HepG2 (cell line): ENCODE results near the gene NUDT8. TPM values are rescaled to one million over a fixed set of nuclear protein-coding genes. Genes with fewer than 3 reads are reported as not detected.

Experiments used
- CCDC6 ChIP-seq: sonication (generic); formaldehyde crosslinking; IDR thresholded peaks from 2 replicates; pipeline ENCODE4 v1.8.1; 2022; ENCODE audit warnings: mild to moderate bottlenecking, missing genetic modification reagents, moderate library complexity
- FOXP1 ChIP-seq, 2 experiments: fragments of 450-650 bp in 1 of 2; IDR thresholded peaks; 2 replicates each; pipeline ENCODE4 v1.6.1; 2017 to 2018; ENCODE audit warnings: antibody characterized with exemption in 1 of 2
- GATA4 ChIP-seq: sonication (generic); IDR thresholded peaks from 2 replicates; pipeline ENCODE4 v1.6.1; 2016; ENCODE audit warnings: antibody characterized with exemption, low read depth, borderline replicate concordance
- HOXD1 ChIP-seq: sonication (generic); formaldehyde crosslinking; IDR thresholded peaks from 2 replicates; pipeline ENCODE4 v1.5.0; 2020; ENCODE audit warnings: missing genetic modification reagents
- IRF1 ChIP-seq: sonication (generic); formaldehyde crosslinking; IDR thresholded peaks from 2 replicates; pipeline ENCODE4 v1.4.0; 2020; ENCODE audit warnings: low read depth, mild to moderate bottlenecking, missing genetic modification reagents
- ISX ChIP-seq: sonication (generic); formaldehyde crosslinking; conservative IDR thresholded peaks from 2 replicates; pipeline ENCODE4 v1.5.0; 2020; ENCODE audit warnings: missing genetic modification reagents
- JDP2 ChIP-seq: sonication (generic); formaldehyde crosslinking; IDR thresholded peaks from 2 replicates; pipeline ENCODE4 v1.8.1; 2022; ENCODE audit warnings: missing genetic modification reagents, borderline replicate concordance
- JUND ChIP-seq: sonication (generic); formaldehyde crosslinking; IDR thresholded peaks from 2 replicates; pipeline ENCODE4 v1.8.0; 2022; ENCODE audit warnings: mild to moderate bottlenecking, missing genetic modification reagents
- KMT2A ChIP-seq: sonication (generic); formaldehyde crosslinking; IDR thresholded peaks from 2 replicates; pipeline ENCODE4 v1.4.0; 2020; ENCODE audit warnings: missing genetic modification reagents
- MBNL3 ChIP-seq: fragments of 250-450 bp; sonication (Bioruptor Pico); conservative IDR thresholded peaks from 2 replicates; pipeline ENCODE4 v1.8.0; 2022; ENCODE audit warnings: mild to moderate bottlenecking, inconsistent platforms
- MIXL1 ChIP-seq: IDR thresholded peaks from 2 replicates; pipeline ENCODE4 v1.6.1; 2016
- POLR2AphosphoS2 ChIP-seq: IDR thresholded peaks from 2 replicates; pipeline ENCODE4 v1.6.1; 2011; ENCODE audit warnings: low read depth, low read length, improper control_type of control experiment
- RAD21 ChIP-seq: fragments of 450-650 bp; formaldehyde crosslinking; IDR thresholded peaks from 2 replicates; pipeline ENCODE4 v1.5.0; 2020; ENCODE audit warnings: mild to moderate bottlenecking
- SPEN ChIP-seq: sonication (generic); formaldehyde crosslinking; IDR thresholded peaks from 2 replicates; pipeline ENCODE4 v1.5.1; 2020; ENCODE audit warnings: low read depth, mild to moderate bottlenecking, missing genetic modification reagents
- ZBTB42 ChIP-seq: sonication (generic); formaldehyde crosslinking; IDR thresholded peaks from 2 replicates; pipeline ENCODE4 v1.5.0; 2020; ENCODE audit warnings: mild to moderate bottlenecking, missing genetic modification reagents
- ZHX2 ChIP-seq, 2 experiments: sonication (generic) in 1 of 2; formaldehyde crosslinking in 1 of 2; IDR thresholded peaks; 2 replicates each; pipeline versions ENCODE4 v1.6.1 to v1.9.0; 2014 to 2022; ENCODE audit warnings: antibody characterized with exemption in 1 of 2, borderline replicate concordance in 1 of 2, inconsistent platforms in 1 of 2, low read depth in 1 of 2, missing genetic modification reagents in 1 of 2
- ZNF124 ChIP-seq: sonication (generic); formaldehyde crosslinking; IDR thresholded peaks from 2 replicates; pipeline ENCODE4 v1.4.0; 2020; ENCODE audit warnings: missing genetic modification reagents
- ZNF292 ChIP-seq: sonication (generic); formaldehyde crosslinking; IDR thresholded peaks from 2 replicates; pipeline ENCODE4 v1.8.1; 2022; ENCODE audit warnings: mild to moderate bottlenecking, low read depth, missing genetic modification reagents, borderline replicate concordance
- ZNF512B ChIP-seq: sonication (generic); formaldehyde crosslinking; IDR thresholded peaks from 2 replicates; pipeline ENCODE4 v1.5.1; 2020; ENCODE audit warnings: missing genetic modification reagents, mild to moderate bottlenecking, borderline replicate concordance
- ZSCAN20 ChIP-seq: sonication (generic); formaldehyde crosslinking; IDR thresholded peaks from 2 replicates; pipeline ENCODE4 v1.4.0; 2020; ENCODE audit warnings: missing genetic modification reagents, mild to moderate bottlenecking, borderline replicate concordance
- polyA plus RNA-seq, 8 experiments: library from polyadenylated mRNA; depleted of rRNA in 3 of 8; stranded (reverse) in 7 of 8; unstranded in 1 of 8; fragments of >200 nt; fragmentation: Illumina TruSeq in 4 of 8; extraction: Trizol in 4 of 8; gene quantifications; 2 replicates each; pipeline versions ENCODE4 v1.2.1 to v1.2.3, GENCODE V29; 2011 to 2016; ENCODE audit warnings: low read depth in 4 of 8, missing spikeins in 1 of 8, mixed read lengths in 1 of 8; ENCODE audit not compliant: insufficient read depth in 1 of 8
- total RNA-seq, 5 experiments: library from RNA; depleted of rRNA; stranded (reverse); fragments of >200 nt; fragmentation: Illumina TruSeq; extraction: Trizol; gene quantifications; 2 replicates each; pipeline ENCODE4 v1.2.3, GENCODE V29; 2016; ENCODE audit warnings: low read depth in 1 of 5

The NUDT8 gene
- total and polyA plus RNA-seq, 2 of the 13 experiments (the other 11 are each of a cell fraction or from before 2014, with no cell fraction given) = 6.7 to 25.8 TPM

GRCh38 chr11:67630228-67630942 lies 648 bp upstream of the NUDT8 start (continued):
- TF ChIP-seq ISX (CRISPR knock-in tag) = no peak
- peak; percentile 70 for TF ChIP-seq SPEN (CRISPR knock-in tag)
- TF ChIP-seq POLR2AphosphoS2 = no peak
- no peak for TF ChIP-seq JDP2 (CRISPR knock-in tag)
- TF ChIP-seq IRF1 = no peak
- TF ChIP-seq FOXP1 (IDR thresholded peaks at IDR 0.05) = no peak
- no peak for TF ChIP-seq FOXP1 (CRISPR knock-in tag; IDR thresholded peaks at IDR 0.05)
- no peak for TF ChIP-seq MIXL1 (CRISPR knock-in tag)
- no peak for TF ChIP-seq HOXD1 (CRISPR knock-in tag)
- TF ChIP-seq CCDC6 (CRISPR knock-in tag) = peak; percentile 22; the same call in 1 of the 2 replicates
- TF ChIP-seq MBNL3 (CRISPR knock-in tag) = no peak
- peak; percentile 33; the same call in 1 of the 2 replicates for TF ChIP-seq GATA4
- TF ChIP-seq ZBTB42 = 0 out of 2 replicates have a peak, but pooled peaks have one; percentile 28
- TF ChIP-seq ZSCAN20 (CRISPR knock-in tag) = 0 out of 2 replicates have a peak, but pooled peaks have one; percentile 70
- no peak for TF ChIP-seq ZNF124 (CRISPR knock-in tag)
- TF ChIP-seq ZHX2 (IDR thresholded peaks at IDR 0.05; ENCODE audit: low read depth) = peak; percentile 36; the same call in 1 of the 2 replicates
- 0 out of 2 replicates have a peak, but pooled peaks have one; percentile 42 for TF ChIP-seq ZHX2 (CRISPR knock-in tag; IDR thresholded peaks at IDR 0.05; ENCODE audit: borderline replicate concordance)
- TF ChIP-seq ZNF292 (CRISPR knock-in tag) = peak; percentile 87
- peak; percentile 84; the same call in 1 of the 2 replicates for TF ChIP-seq RAD21 (CRISPR knock-in tag)
- TF ChIP-seq ZNF512B = peak; percentile 76; the same call in 1 of the 2 replicates
- 0 out of 2 replicates have a peak, but pooled peaks have one; percentile 34 for TF ChIP-seq JUND (CRISPR knock-in tag)
- peak; percentile 63; the same call in 1 of the 2 replicates for TF ChIP-seq KMT2A
